Measurements from ENCODE around the gene PRR5.

DNA sequence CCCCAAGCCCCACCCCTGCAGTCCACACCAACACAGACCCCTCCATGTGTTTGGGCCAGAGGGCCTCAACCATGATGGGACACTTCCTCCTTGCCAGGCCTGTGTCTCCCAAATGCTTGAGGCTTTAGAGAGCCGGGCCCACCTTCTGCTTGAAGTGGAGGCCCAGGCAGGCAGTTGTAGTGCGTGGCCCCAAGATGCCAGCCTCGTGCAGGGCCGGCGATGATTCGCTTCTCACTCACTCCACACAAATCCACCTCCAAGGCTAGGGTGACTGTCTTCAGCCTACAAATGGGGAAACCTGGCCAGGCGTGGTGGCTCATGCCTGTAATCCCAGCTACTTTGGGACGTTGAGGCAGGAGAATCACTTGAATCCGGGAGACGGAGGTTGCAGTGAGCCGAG, 5.7 kb downstream of the PRR5 start:
- TF ChIP-seq POLR2AphosphoS5 (IDR thresholded peaks at IDR 0.05; ENCODE audit: low read depth, low read length): no peak
- TF ChIP-seq POLR2A (IDR thresholded peaks at IDR 0.05; ENCODE audit: low read depth, low read length): no peak

All from GM12891 (cell line).